ENCODE results near the gene DHRS3.

Gene DHRS3

DNA sequence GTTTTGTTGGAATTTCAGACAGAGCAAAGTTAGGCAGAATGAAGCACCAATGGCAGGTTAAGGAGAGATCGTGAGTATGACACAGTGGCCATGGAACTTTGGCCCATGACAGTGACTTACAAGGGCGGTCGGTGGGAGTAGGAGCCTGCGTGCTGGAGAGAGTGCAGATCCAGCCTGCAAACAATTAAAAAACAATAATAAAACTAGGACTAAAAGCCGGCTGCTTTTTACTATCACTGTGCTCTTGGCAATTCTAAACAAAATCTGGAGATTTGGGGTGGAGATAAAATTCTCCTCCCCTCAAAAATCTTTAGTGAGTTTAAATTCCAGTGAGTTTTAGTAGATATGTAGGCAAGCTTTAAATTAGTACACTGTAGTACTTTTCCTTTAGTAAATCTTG is 96.9 kb downstream of the DHRS3 start:
- DNase-seq (ENCODE audit: low read depth in 2 of 2, low spot score in 1 of 2), result no peak

DNA sequence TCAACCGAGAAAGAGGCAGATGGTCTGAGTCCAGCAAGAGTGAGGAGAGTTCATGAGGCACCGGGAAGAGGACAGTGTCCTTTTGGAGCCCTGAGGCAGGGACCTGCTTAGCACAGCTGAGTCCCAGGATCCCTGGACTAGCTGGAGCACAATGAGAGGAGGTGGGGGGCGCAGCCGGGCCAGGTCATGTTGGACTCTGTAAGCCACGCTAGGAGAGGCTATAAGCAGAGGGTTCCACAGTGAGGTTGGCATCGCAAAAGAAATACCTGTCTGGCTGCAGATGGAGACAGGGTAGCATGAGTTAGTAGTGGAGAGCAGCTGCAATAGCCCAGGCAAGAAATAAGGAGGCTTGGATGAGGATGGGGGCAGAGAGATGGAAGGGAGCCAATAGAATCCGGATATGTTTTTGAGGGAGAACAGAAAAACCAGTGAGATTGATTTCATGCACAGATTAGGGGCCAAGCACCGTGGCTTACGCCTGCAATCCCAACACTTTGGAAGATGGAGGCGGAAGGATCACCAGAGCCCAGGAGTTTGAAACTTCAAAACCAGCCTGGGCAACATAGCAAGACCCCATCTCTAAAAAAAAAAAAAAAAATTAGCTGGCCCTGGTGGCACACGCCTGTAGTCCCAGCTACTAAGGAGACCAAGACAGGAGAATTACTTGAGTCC is 98.2 kb downstream of the DHRS3 start:
- DNase-seq (ENCODE audit: low read depth in 2 of 2, low spot score in 1 of 2), result no peak

DNA sequence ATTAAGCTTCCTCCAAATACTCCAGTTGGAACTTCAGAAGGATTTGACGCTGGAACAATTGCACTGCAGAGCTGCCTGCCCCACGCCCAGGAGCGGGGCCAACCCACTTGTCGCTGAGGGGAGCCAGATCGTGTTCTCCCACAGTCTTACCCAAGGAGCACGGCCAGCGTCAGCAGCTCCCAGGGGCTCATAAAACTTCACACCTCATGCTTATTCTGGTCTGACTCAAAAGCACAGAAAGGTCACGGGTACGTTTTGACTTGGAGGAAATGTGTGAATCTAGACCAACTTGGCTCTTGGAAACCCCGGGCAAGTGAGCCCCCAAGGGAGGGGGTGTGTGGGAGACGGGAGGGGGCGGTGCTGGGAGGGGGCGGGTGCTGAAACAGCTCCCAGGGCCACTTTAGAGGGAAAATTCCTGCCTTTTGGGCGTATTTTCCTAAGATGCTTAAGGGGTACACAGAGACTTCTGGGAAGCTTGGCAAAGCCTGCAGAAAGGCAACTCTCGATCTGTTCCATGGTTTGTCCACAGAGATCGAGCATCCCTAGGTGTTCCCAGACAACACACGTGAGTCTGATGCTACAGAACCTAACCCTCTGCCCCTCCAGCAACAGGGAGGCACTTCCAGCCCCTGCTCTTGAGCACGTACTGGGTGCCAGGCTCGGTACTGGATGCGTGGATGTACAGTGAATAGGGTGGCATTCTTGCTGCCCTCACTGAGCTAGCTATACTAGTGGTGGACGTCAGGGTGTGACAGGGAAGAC is 98.9 kb downstream of the DHRS3 start:
- no peak for DNase-seq (ENCODE audit: low read depth in 2 of 2, low spot score in 1 of 2)

All from stimulated activated CD8-positive, alpha-beta memory T cell treated with anti-CD3 and anti-CD28 coated beads, Interleukin-4, amount 100 ng/mL, for 4 hours (primary cell).